GM23338 (cell line): ENCODE measurements around the gene PROCA1. TPM values are rescaled to one million over a fixed set of nuclear protein-coding genes. Genes with fewer than 3 reads are reported as not detected.

Source experiments
- ATAC-seq: fragments of 200-7000 bp; cut with Tn5 transposase; 3 replicates; pipeline ENCODE4 v1.9.1; 2020
- DNase-seq: peaks from one replicate; pipeline ENCODE4 v3.0.0-alpha.2; 2015; ENCODE audit warnings: low spot score
- H2AFZ ChIP-seq: fragments of 200-600 bp; sonication (generic); 2 replicates; pipeline ENCODE4 v1.8.0; 2016; ENCODE audit warnings: antibody characterized with exemption, mild to moderate bottlenecking, moderate library complexity
- H3F3A ChIP-seq: fragments of 200-600 bp; sonication (generic); replicated peaks from 2 replicates; pipeline ENCODE4 v1.8.0; 2017; ENCODE audit warnings: antibody characterized with exemption, mixed run types, low read depth
- H3K27ac ChIP-seq: fragments of 200-600 bp; sonication (generic); 2 replicates; pipeline ENCODE4 v1.6.1; 2016; ENCODE audit warnings: low read depth
- H3K27me3 ChIP-seq: fragments of 200-600 bp; sonication (generic); 2 replicates; pipeline ENCODE4 v1.8.0; 2016; ENCODE audit warnings: mild to moderate bottlenecking, mixed run types, moderate library complexity; ENCODE audit not compliant: insufficient read depth
- H3K36me3 ChIP-seq: fragments of 200-600 bp; sonication (generic); 2 replicates; pipeline ENCODE4 v1.8.0; 2016; ENCODE audit warnings: mild to moderate bottlenecking; ENCODE audit not compliant: insufficient read depth
- H3K4me1 ChIP-seq: fragments of 200-600 bp; sonication (generic); 2 replicates; pipeline ENCODE4 v1.8.0; 2016; ENCODE audit warnings: mild to moderate bottlenecking, moderate library complexity; ENCODE audit not compliant: insufficient read depth
- H3K4me2 ChIP-seq: fragments of 200-600 bp; sonication (generic); 2 replicates; pipeline ENCODE4 v1.7.1; 2017; ENCODE audit warnings: mixed run types
- H3K4me3 ChIP-seq: fragments of 200-600 bp; sonication (generic); 2 replicates; pipeline ENCODE4 v1.6.1; 2016; ENCODE audit warnings: mixed run types
- H3K79me2 ChIP-seq: fragments of 200-600 bp; sonication (generic); replicated peaks from 2 replicates; pipeline ENCODE4 v1.8.0; 2017; ENCODE audit warnings: mild to moderate bottlenecking; ENCODE audit not compliant: insufficient read depth
- H3K9me2 ChIP-seq: fragments of 200-600 bp; sonication (generic); 2 replicates; pipeline ENCODE4 v1.8.0; 2017; ENCODE audit not compliant: insufficient read depth
- H4K20me1 ChIP-seq: fragments of 200-600 bp; sonication (generic); replicated peaks from 2 replicates; pipeline ENCODE4 v1.8.0; 2017; ENCODE audit warnings: mild to moderate bottlenecking; ENCODE audit not compliant: insufficient read depth
- H3K27ac Mint-ChIP-seq: 2 replicates; pipeline ENCODE4 v1.8.0; 2020; ENCODE audit warnings: inconsistent platforms, mild to moderate bottlenecking, moderate library complexity, mixed read lengths
- H3K27me3 Mint-ChIP-seq: 3 replicates; pipeline ENCODE4 v1.8.0; 2022; ENCODE audit warnings: low read depth, mild to moderate bottlenecking, moderate library complexity, mixed read lengths, inconsistent platforms; ENCODE audit not compliant: insufficient read depth, poor library complexity
- H3K36me3 Mint-ChIP-seq: 3 replicates; pipeline ENCODE4 v1.8.0; 2021; ENCODE audit warnings: low read depth, mild to moderate bottlenecking, inconsistent platforms, moderate library complexity, mixed read lengths
- H3K4me1 Mint-ChIP-seq: 3 replicates; pipeline ENCODE4 v1.8.0; 2020; ENCODE audit warnings: mild to moderate bottlenecking, inconsistent platforms, mixed read lengths
- H3K4me3 Mint-ChIP-seq: 3 replicates; pipeline ENCODE4 v1.8.0; 2021; ENCODE audit warnings: moderate library complexity, mild to moderate bottlenecking, inconsistent platforms, mixed read lengths
- H3K9me3 Mint-ChIP-seq: 3 replicates; pipeline ENCODE4 v1.8.0; 2020; ENCODE audit warnings: moderate library complexity, mild to moderate bottlenecking, inconsistent platforms, mixed read lengths
- CREB1 ChIP-seq: fragments of 250-450 bp; sonication (Bioruptor Pico); IDR thresholded peaks from 2 replicates; pipeline ENCODE4 v1.5.0; 2020; ENCODE audit warnings: low read depth, mild to moderate bottlenecking, moderate library complexity
- CTCF ChIP-seq, 2 experiments: fragments of 200-600 bp in 1 of 2; sonication (generic) in 1 of 2; conservative IDR thresholded peaks; 2 replicates each; pipeline versions ENCODE4 v1.5.1 to v1.6.1; 2016 to 2017; ENCODE audit warnings: antibody characterized with exemption in 2 of 2, low read depth in 2 of 2, mild to moderate bottlenecking in 2 of 2, moderate library complexity in 1 of 2
- ETS1 ChIP-seq: IDR thresholded peaks from 2 replicates; pipeline ENCODE4 v1.6.1; 2016; ENCODE audit warnings: antibody characterized with exemption
- EZH2 ChIP-seq: fragments of 200-600 bp; sonication (generic); IDR thresholded peaks from one replicate; pipeline ENCODE4 v1.8.0; 2017; ENCODE audit warnings: antibody characterized with exemption, mild to moderate bottlenecking, low read depth; ENCODE audit not compliant: unreplicated experiment
- EZH2phosphoT487 ChIP-seq: fragments of 200-600 bp; sonication (generic); IDR thresholded peaks from one replicate; pipeline ENCODE4 v1.8.1; 2018; ENCODE audit warnings: antibody characterized with exemption; ENCODE audit not compliant: unreplicated experiment
- JUNB ChIP-seq: IDR thresholded peaks from one replicate; pipeline ENCODE4 v1.6.1; 2016; ENCODE audit warnings: antibody characterized with exemption; ENCODE audit not compliant: unreplicated experiment
- NANOG ChIP-seq: IDR thresholded peaks from 2 replicates; pipeline ENCODE4 v1.6.1; 2016; ENCODE audit warnings: antibody characterized with exemption, borderline replicate concordance
- POLR2AphosphoS5 ChIP-seq: IDR thresholded peaks from 2 replicates; pipeline ENCODE4 v1.6.1; 2016; ENCODE audit warnings: antibody characterized with exemption, low read depth
- REST ChIP-seq: IDR thresholded peaks from one replicate; pipeline ENCODE4 v1.6.1; 2018; ENCODE audit warnings: antibody characterized with exemption; ENCODE audit not compliant: unreplicated experiment
- STAT1 ChIP-seq: IDR thresholded peaks from one replicate; pipeline ENCODE4 v1.6.1; 2016; ENCODE audit warnings: antibody characterized with exemption; ENCODE audit not compliant: unreplicated experiment
- ZNF114 ChIP-seq: fragments of 250-450 bp; sonication (Bioruptor Pico); IDR thresholded peaks from 2 replicates; pipeline ENCODE4 v1.5.0; 2020; ENCODE audit warnings: mild to moderate bottlenecking, moderate library complexity
- ZNF331 ChIP-seq: fragments of 250-450 bp; sonication (Bioruptor Pico); IDR thresholded peaks from 2 replicates; pipeline ENCODE4 v1.5.0; 2020; ENCODE audit warnings: low read depth, mild to moderate bottlenecking, moderate library complexity
- ZNF462 ChIP-seq: fragments of 250-450 bp; sonication (Bioruptor Pico); IDR thresholded peaks from 2 replicates; pipeline ENCODE4 v1.5.0; 2020; ENCODE audit warnings: mild to moderate bottlenecking, moderate library complexity
- polyA plus RNA-seq: library from polyadenylated mRNA; unstranded; fragments of >200 nt; fragmentation: Nextera tagmentation; extraction: Ambion mirVana; gene quantifications from 2 replicates; pipeline ENCODE4 v1.2.1, GENCODE V29; 2016
- total RNA-seq: library from RNA; depleted of rRNA; stranded (reverse); fragments of >200 nt; shearing (Covaris generic); gene quantifications from 2 replicates; pipeline ENCODE4 v1.2.3, GENCODE V29; 2014

The PROCA1 gene
- total and polyA plus RNA-seq, 2 experiments from 2014 or later: 11.3 to 14.4 TPM

- Histone ChIP-seq H3K4me3 (no peak overlapping the region), H3K4me1 (peaks cover 5% of the 10 kb centered on the region; the same call in 1 of the 2 replicates), H3K27ac (no peak overlapping the region), H3K9me2 (peaks cover 3% of the 10 kb centered on the region; the same call in 1 of the 2 replicates), H3K79me2 (peaks cover 62% of the 10 kb centered on the region), H3K36me3 (peaks cover 22% of the 10 kb centered on the region), H3K4me2 (no peak overlapping the region), H4K20me1 (peaks cover 11% of the 10 kb centered on the region), H2AFZ (no peak overlapping the region), H3K27me3 (no peaks in the 10 kb centered on the region), H3F3A (0 out of 2 replicates have a peak, but pooled peaks cover 2% of the 10 kb centered on the region)
- no peak overlapping the region for H3K27ac Mint-ChIP-seq
- peaks cover 36% of the 10 kb centered on the region for H3K9me3 Mint-ChIP-seq
- no peak for DNase-seq
- H3K4me1 Mint-ChIP-seq: peaks cover 3% of the 10 kb centered on the region
- TF ChIP-seq REST (no peak), ZNF114 (no peak), ZNF331 (no peak), POLR2AphosphoS5 (no peak), STAT1 (no peak), JUNB (no peak), NANOG (no peak), CREB1 (CRISPR knock-in tag) (no peak), EZH2phosphoT487 (no peak), CTCF (conservative IDR thresholded peaks at IDR 0.05; ENCODE audit: low read depth in 2 of 2) (no peak), ETS1 (no peak), ZNF462 (no peak), EZH2 (no peak)
- ATAC-seq: no peak
- H3K4me3 Mint-ChIP-seq: no peak overlapping the region
- H3K27me3 Mint-ChIP-seq: peaks cover 10% of the 10 kb centered on the region
- H3K36me3 Mint-ChIP-seq: peaks cover 47% of the 10 kb centered on the region
Measured at GRCh38 chr17:28657756-28658155, 53.9 kb downstream of the PROCA1 start.
